GM12878 (cell line): ENCODE data around the gene SPHK1. TPM values are rescaled to one million over a fixed set of nuclear protein-coding genes. Genes with fewer than 3 reads are reported as not detected.

Source experiments
- ATAC-seq: fragments of 200-7000 bp; cut with Tn5 transposase; 3 replicates; pipeline ENCODE4 v1.9.1; 2020; ENCODE audit warnings: mild to moderate bottlenecking, moderate library complexity
- BruUV-seq: library from RNA; stranded (reverse); fragments of 400-500 nt; replicated peaks from 2 replicates; lab custom pipeline; 2021; lab: Mats Ljungman, UMichigan
- CTCF ChIA-PET: fragments of 300-600 bp; sonication (Branson Sonifier 250); formaldehyde crosslinking; extraction: SDS; loops from one replicate; lab custom pipeline; 2021; ENCODE audit warnings: inconsistent platforms; lab: Yijun Ruan, JAX
- POLR2A ChIA-PET: fragments of 350-600 bp; formaldehyde crosslinking; extraction: SDS; loops from one replicate; lab custom pipeline; 2021; ENCODE audit warnings: inconsistent platforms; lab: Charles Lee
- RAD21 ChIA-PET: fragments of 300-600 bp; sonication (Branson Sonifier 250); formaldehyde crosslinking; loops from one replicate; lab custom pipeline; 2023; ENCODE audit warnings: antibody characterized with exemption; ENCODE audit not compliant: unreplicated experiment; lab: Charles Lee
- SMC1A ChIA-PET: fragments of 300-600 bp; sonication (Branson Sonifier 250); formaldehyde crosslinking; loops from one replicate; lab custom pipeline; 2023; ENCODE audit not compliant: unreplicated experiment, uncharacterized antibody; lab: Charles Lee
- DNase-seq: peaks from one replicate; pipeline ENCODE4 v3.0.0-alpha.2; 2011; ENCODE audit warnings: low read depth, low spot score
- FAIRE-seq: peaks from 3 replicates; lab custom pipeline; 2011; peaks lifted over from hg19 to GRCh38; lab: Jason Lieb, UNC
- H2AFZ ChIP-seq: 2 replicates; pipeline ENCODE4 v1.6.0; 2011; ENCODE audit warnings: low read depth, low read length, control low read depth; ENCODE audit not compliant: control insufficient read depth
- H3K27ac ChIP-seq: 2 replicates; pipeline ENCODE4 v1.5.1; 2011; ENCODE audit warnings: control low read depth; ENCODE audit not compliant: control insufficient read depth, insufficient read depth
- H3K27me3 ChIP-seq, 2 experiments: replicated peaks in 1 of 2; 2 replicates each; pipeline versions ENCODE4 v1.6.0 to v1.6.1; 2011; ENCODE audit warnings: low read length in 1 of 2; ENCODE audit not compliant: control insufficient read depth in 2 of 2, insufficient read depth in 2 of 2
- H3K36me3 ChIP-seq, 2 experiments: 2 replicates each; pipeline ENCODE4 v1.5.1; 2011; ENCODE audit warnings: low read length in 1 of 2; ENCODE audit not compliant: control insufficient read depth in 2 of 2, insufficient read depth in 2 of 2
- H3K4me1 ChIP-seq: 2 replicates; pipeline ENCODE4 v1.6.1; 2011; ENCODE audit warnings: mild to moderate bottlenecking, low read length, moderate library complexity, mixed read lengths; ENCODE audit not compliant: control insufficient read depth, insufficient read depth
- H3K4me2 ChIP-seq: 2 replicates; pipeline ENCODE4 v1.6.0; 2011; ENCODE audit warnings: control low read depth; ENCODE audit not compliant: control insufficient read depth, insufficient read depth
- H3K4me3 ChIP-seq: fragments of 200-600 bp; sonication (generic); 2 replicates; pipeline ENCODE4 v1.5.1; 2016
- H3K79me2 ChIP-seq: 2 replicates; pipeline ENCODE4 v1.6.0; 2011; ENCODE audit warnings: low read length; ENCODE audit not compliant: control insufficient read depth, insufficient read depth
- H3K9ac ChIP-seq: 2 replicates; pipeline ENCODE4 v1.8.0; 2011; ENCODE audit warnings: low read length, control low read depth, mixed read lengths; ENCODE audit not compliant: control insufficient read depth, insufficient read depth
- H3K9me3 ChIP-seq: replicated peaks from 3 replicates; pipeline ENCODE4 v1.5.1; 2011; ENCODE audit warnings: mild to moderate bottlenecking, low read length; ENCODE audit not compliant: control insufficient read depth, insufficient read depth
- H4K20me1 ChIP-seq: 2 replicates; pipeline ENCODE4 v1.6.0; 2011; ENCODE audit not compliant: control insufficient read depth, insufficient read depth
- GATAD2B ChIP-seq: fragments of 450-650 bp; conservative IDR thresholded peaks from 2 replicates; pipeline ENCODE4 v1.6.1; 2017; ENCODE audit warnings: low read depth, mild to moderate bottlenecking, moderate library complexity
- STAT1 ChIP-seq: fragments of 450-650 bp; conservative IDR thresholded peaks from 2 replicates; pipeline ENCODE4 v1.6.1; 2014; ENCODE audit warnings: antibody characterized with exemption, mild to moderate bottlenecking
- ZZZ3 ChIP-seq: IDR thresholded peaks from 2 replicates; pipeline ENCODE4 v1.6.1; 2011; ENCODE audit warnings: low read depth; ENCODE audit not compliant: control insufficient read depth, insufficient read length
- WGBS: methylation state at CpG from one replicate; pipeline ENCODE4 v1.1.6; 2016; ENCODE audit warnings: low lambda C conversion rate; ENCODE audit not compliant: insufficient replicate concordance, insufficient coverage; ENCODE audit errors: missing lambda C conversion rate; 5-methylcytosine and 5-hydroxymethylcytosine counted together
- in situ Hi-C: fragments of 300-500 bp; cut with MboI; formaldehyde crosslinking; loops from 9 replicates; pipeline ENCODE4 v1.14.3; 2018; ENCODE audit warnings: mixed read lengths
- intact Hi-C: fragments of 100-400 bp; cut with micrococcal nuclease; formaldehyde crosslinking; loops from one replicate; pipeline ENCODE4 v1.14.2; 2022; ENCODE audit not compliant: unreplicated experiment
- polyA plus RNA-seq, 11 experiments: library from polyadenylated mRNA; depleted of rRNA in 4 of 11; unstranded in 6 of 11; stranded (reverse) in 5 of 11; fragments of >200 nt; fragmentation: Nextera tagmentation in 4 of 11; fragmentation: Illumina TruSeq in 1 of 11; extraction: Ambion mirVana in 4 of 11; extraction: Trizol in 1 of 11; gene quantifications; 1 replicate in 1 of 11; 2 replicates in 10 of 11; pipeline versions ENCODE4 v1.2.1 to v1.2.3, GENCODE V29; 2011 to 2016; ENCODE audit warnings: inconsistent platforms in 2 of 11, missing spikeins in 2 of 11, low read depth in 1 of 11
- total RNA-seq, 4 experiments: library from RNA; depleted of rRNA in 3 of 4; stranded (reverse); fragments of >200 nt in 3 of 4; fragmentation: Illumina TruSeq in 1 of 4; extraction: Trizol in 1 of 4; gene quantifications; 2 replicates each; pipeline versions ENCODE4 v1.2.1 to v1.2.3, GENCODE V29; 2013 to 2021
- TF ChIP-seq, protein P1 (sequence below): fragments of 450-650 bp; conservative IDR thresholded peaks from 2 replicates; pipeline ENCODE4 v1.6.1; 2017; ENCODE audit warnings: mild to moderate bottlenecking, moderate library complexity
- TF ChIP-seq, protein P2 (sequence below): fragments of 450-650 bp; IDR thresholded peaks from 2 replicates; pipeline ENCODE4 v1.6.1; 2018; ENCODE audit warnings: borderline replicate concordance, mild to moderate bottlenecking; ENCODE audit not compliant: partially characterized antibody

The SPHK1 gene
- total and polyA plus RNA-seq, 10 of the 15 experiments (the other 5 are each of a cell fraction or from before 2014, with no cell fraction given): 0.09 to 1.1 (median 0.36) TPM; not detected in 2

DNA sequence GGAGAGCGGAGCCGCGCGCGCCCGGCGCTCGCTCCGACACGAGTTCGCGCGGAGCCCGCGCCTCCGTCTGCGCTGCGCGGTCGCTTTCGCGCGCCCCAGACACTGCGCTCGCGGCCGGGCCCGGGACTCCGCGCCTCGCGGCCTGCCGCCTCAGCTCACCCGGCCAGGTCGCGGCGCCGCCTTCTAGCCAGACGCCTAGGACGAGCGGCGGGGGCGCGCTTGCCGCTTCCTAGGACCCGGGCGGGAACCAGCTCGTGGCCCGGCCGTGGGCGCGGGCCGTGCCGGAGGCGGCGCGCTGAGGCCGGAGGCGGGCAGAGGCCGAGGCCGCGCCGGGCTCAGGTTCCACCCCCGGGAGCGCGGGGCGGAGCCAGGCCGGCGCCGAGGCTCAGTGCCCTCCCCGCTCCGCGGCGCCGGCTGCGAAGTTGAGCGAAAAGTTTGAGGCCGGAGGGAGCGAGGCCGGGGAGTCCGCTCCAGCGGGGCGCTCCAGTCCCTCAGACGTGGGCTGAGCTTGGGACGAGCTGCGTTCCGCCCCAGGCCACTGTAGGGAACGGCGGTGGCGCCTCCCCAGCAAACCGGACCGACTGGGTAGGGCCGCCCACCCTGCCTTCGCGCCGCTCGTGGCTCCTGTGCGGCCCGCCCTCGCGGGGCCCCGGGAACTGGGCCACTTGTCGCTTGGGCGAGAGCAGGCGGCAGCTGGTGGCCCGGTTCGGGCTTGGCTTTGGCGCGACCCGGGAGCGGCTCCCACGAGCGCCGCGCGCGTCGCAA is at the start of gene SPHK1 (continued):
- TF ChIP-seq, protein P1, sequence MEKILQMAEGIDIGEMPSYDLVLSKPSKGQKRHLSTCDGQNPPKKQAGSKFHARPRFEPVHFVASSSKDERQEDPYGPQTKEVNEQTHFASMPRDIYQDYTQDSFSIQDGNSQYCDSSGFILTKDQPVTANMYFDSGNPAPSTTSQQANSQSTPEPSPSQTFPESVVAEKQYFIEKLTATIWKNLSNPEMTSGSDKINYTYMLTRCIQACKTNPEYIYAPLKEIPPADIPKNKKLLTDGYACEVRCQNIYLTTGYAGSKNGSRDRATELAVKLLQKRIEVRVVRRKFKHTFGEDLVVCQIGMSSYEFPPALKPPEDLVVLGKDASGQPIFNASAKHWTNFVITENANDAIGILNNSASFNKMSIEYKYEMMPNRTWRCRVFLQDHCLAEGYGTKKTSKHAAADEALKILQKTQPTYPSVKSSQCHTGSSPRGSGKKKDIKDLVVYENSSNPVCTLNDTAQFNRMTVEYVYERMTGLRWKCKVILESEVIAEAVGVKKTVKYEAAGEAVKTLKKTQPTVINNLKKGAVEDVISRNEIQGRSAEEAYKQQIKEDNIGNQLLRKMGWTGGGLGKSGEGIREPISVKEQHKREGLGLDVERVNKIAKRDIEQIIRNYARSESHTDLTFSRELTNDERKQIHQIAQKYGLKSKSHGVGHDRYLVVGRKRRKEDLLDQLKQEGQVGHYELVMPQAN: 0 out of 2 replicates have a peak, but pooled peaks have one; percentile 27
- TF ChIP-seq, protein P2, sequence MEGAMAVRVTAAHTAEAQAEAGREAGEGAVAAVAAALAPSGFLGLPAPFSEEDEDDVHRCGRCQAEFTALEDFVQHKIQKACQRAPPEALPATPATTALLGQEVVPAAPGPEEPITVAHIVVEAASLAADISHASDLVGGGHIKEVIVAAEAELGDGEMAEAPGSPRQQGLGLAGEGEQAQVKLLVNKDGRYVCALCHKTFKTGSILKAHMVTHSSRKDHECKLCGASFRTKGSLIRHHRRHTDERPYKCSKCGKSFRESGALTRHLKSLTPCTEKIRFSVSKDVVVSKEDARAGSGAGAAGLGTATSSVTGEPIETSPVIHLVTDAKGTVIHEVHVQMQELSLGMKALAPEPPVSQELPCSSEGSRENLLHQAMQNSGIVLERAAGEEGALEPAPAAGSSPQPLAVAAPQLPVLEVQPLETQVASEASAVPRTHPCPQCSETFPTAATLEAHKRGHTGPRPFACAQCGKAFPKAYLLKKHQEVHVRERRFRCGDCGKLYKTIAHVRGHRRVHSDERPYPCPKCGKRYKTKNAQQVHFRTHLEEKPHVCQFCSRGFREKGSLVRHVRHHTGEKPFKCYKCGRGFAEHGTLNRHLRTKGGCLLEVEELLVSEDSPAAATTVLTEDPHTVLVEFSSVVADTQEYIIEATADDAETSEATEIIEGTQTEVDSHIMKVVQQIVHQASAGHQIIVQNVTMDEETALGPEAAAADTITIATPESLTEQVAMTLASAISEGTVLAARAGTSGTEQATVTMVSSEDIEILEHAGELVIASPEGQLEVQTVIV: no peak
- peak; percentile 76; the same call in 1 of the 2 replicates for TF ChIP-seq GATAD2B
- TF ChIP-seq, all 136 proteins: peak for 11

DNA sequence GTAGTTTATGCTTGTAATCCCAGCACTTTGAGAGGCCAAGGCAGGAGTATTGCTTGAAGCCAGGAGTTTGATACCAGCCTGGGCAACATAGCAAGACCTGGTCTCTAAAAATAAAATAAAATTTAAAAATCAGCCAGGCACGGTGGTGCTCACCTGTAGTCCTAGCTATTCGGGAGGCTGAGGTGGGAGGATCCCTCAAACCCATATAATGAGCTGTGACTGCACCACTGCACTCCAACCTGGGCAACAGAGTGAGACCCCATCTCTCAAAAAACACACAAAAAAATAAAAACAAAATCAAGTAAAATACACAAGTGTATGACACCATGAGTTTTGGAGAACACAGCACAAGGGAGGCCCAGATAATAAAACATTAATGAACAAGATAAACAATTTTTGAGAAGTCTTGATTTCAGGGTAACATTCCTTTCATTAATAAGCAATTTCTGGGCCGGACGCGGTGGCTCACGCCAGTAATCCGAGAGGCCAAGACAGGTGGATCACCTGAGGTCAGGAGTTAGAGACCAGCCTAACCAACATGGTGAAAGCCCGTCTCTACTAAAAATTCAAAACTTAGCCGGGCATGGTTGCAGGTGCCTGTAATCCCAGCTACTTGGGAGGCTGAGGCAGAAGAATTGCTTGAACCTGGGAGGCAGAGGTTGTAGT is 48.6 kb upstream of the SPHK1 start:
- no peaks in the 10 kb centered on the region for H3K4me1 ChIP-seq
- in situ Hi-C loops: no loop called here
- H3K4me2 ChIP-seq: no peak overlapping the region
- H3K27ac ChIP-seq: no peak overlapping the region
- ChIA-PET POLR2A (interaction anchor here (0.8 kb wide), 1 partner anchor 18 kb away, joined by 3 read pairs; the partner anchor contains the start of gene PRPSAP1), CTCF (interaction anchor here (0.6 kb wide), 1 partner anchor 227 kb away, joined by 3 read pairs; no protein-coding TSS in a partner anchor), RAD21 (no interaction called here), SMC1A (no interaction called here)
- H2AFZ ChIP-seq: no peak overlapping the region
- TF ChIP-seq STAT1 (no peak), ZZZ3 (no peak)
- ATAC-seq (no peak), FAIRE-seq (no peak), DNase-seq (no peak)
- no peak overlapping the region for H3K4me3 ChIP-seq
- no peak overlapping the region for H3K9ac ChIP-seq
- intact Hi-C loops: no loop called here
- BruUV-seq: no TSS peak
- no peaks in the 10 kb centered on the region; a peak in 1 of 4 replicates for H3K36me3 ChIP-seq
- H3K27me3 ChIP-seq: no peaks in the 10 kb centered on the region
- no peaks in the 10 kb centered on the region for H4K20me1 ChIP-seq
- H3K9me3 ChIP-seq: no peaks in the 10 kb centered on the region
- WGBS: 97% methylated on average over 9 of the region's 9 CpGs
- no peaks in the 10 kb centered on the region for H3K79me2 ChIP-seq
